ENCODE data around the gene SH2D3C.
"Not testable (repeated sequence)": the region's sequence is repeated elsewhere in the genome, so short reads cannot be mapped to it uniquely, and the experiment has no call there.

The SH2D3C gene

GRCh38 chr9:127783111-127784008 is 4.9 kb upstream of the SH2D3C start:
- no peak for DNase-seq

GRCh38 chr9:127781806-127782205 is 3.3 kb upstream of the SH2D3C start:
- DNase-seq, result no peak

GRCh38 chr9:127780909-127781308 is 2.4 kb upstream of the SH2D3C start:
- DNase-seq, result not testable (repeated sequence)

- DNase-seq, result no peak
Measured at GRCh38 chr9:127780126-127780885, 1.8 kb upstream of the SH2D3C start.

GRCh38 chr9:127779136-127779981 is 893 bp upstream of the SH2D3C start:
- DNase-seq, result no peak

- DNase-seq, result no peak
Measured at GRCh38 chr9:127777368-127777980, 992 bp downstream of the SH2D3C start.

GRCh38 chr9:127776924-127777289 is 1.6 kb downstream of the SH2D3C start:
- no peak for DNase-seq

GRCh38 chr9:127776195-127776923 is 2.1 kb downstream of the SH2D3C start:
- DNase-seq, result no peak

- DNase-seq, result no peak
Measured at GRCh38 chr9:127773981-127774380, 4.5 kb downstream of the SH2D3C start.

- DNase-seq, result no peak
Measured at GRCh38 chr9:127773272-127773671, 5.2 kb downstream of the SH2D3C start.

- DNase-seq, result no peak
Measured at GRCh38 chr9:127772603-127773002, 5.9 kb downstream of the SH2D3C start.

GRCh38 chr9:127771570-127772189 is 6.8 kb downstream of the SH2D3C start:
- DNase-seq, result no peak

GRCh38 chr9:127770905-127771569 is 7.4 kb downstream of the SH2D3C start:
- peak; percentile 98 for DNase-seq

GRCh38 chr9:127770583-127770904 is 7.9 kb downstream of the SH2D3C start:
- DNase-seq, result no peak

- DNase-seq, result no peak
Measured at GRCh38 chr9:127769929-127770582, 8.4 kb downstream of the SH2D3C start.

- DNase-seq, result no peak
Measured at GRCh38 chr9:127769101-127769500, 9.4 kb downstream of the SH2D3C start.

- DNase-seq, result no peak
Measured at GRCh38 chr9:127768698-127769097, 9.8 kb downstream of the SH2D3C start.

GRCh38 chr9:127767909-127768331 is 10.5 kb downstream of the SH2D3C start:
- peak; percentile 81 for DNase-seq

GRCh38 chr9:127767410-127767809 is 11.1 kb downstream of the SH2D3C start:
- DNase-seq, result no peak

- DNase-seq, result no peak
Measured at GRCh38 chr9:127765418-127765817, 13.0 kb downstream of the SH2D3C start.
